ENCODE measurements around the gene SAP25. TPM values are rescaled to one million over a fixed set of nuclear protein-coding genes. Genes with fewer than 3 reads are reported as not detected.
A peak's percentile ranks its signal among the peaks of the same experiment; 100 is the strongest.

The SAP25 gene
- total and polyA plus RNA-seq, 11 donors, result 0.30 to 2.3 (median 0.65) TPM; not detected in 4

DNA sequence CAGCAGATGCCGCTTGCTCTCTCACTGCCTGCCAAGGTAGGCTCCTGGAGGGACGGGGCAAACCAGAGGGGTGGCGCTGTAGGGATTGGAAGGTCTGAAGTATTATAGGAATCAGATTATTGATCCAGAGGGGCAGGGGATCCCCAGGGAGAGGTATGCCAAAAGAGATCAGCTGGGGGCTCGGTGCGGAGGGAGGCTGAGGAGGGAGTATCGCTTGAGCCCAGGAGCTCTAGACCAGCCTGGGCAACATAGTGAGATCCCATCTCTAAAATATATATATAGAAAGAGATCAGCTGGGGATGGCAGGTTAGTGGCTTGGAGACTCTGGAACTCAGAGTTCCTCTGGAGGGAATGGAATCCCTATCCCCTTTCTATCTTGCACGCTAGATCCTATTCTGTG lies 21.5 kb upstream of the SAP25 start:
- H3K36me3 ChIP-seq, result no peaks in the 10 kb centered on the region
- 92 to 98% (median 97%) methylated on average over 7 of the region's 7 CpGs for WGBS, 4 donors
- H3K4me1 ChIP-seq, result peaks cover 0 to 11% (median 4%) of the 10 kb centered on the region in 12 donors
- no peak overlapping the region for H3K27ac ChIP-seq
- intact Hi-C loops (cut with DNase I), result no loop called here
- no peak for TF ChIP-seq POLR2A (IDR thresholded peaks at IDR 0.05)
- TF ChIP-seq, protein P1, sequence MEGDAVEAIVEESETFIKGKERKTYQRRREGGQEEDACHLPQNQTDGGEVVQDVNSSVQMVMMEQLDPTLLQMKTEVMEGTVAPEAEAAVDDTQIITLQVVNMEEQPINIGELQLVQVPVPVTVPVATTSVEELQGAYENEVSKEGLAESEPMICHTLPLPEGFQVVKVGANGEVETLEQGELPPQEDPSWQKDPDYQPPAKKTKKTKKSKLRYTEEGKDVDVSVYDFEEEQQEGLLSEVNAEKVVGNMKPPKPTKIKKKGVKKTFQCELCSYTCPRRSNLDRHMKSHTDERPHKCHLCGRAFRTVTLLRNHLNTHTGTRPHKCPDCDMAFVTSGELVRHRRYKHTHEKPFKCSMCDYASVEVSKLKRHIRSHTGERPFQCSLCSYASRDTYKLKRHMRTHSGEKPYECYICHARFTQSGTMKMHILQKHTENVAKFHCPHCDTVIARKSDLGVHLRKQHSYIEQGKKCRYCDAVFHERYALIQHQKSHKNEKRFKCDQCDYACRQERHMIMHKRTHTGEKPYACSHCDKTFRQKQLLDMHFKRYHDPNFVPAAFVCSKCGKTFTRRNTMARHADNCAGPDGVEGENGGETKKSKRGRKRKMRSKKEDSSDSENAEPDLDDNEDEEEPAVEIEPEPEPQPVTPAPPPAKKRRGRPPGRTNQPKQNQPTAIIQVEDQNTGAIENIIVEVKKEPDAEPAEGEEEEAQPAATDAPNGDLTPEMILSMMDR (IDR thresholded peaks at IDR 0.05), result no peak
- ATAC-seq (no peak), DNase-seq (no peak)
- no peaks in the 10 kb centered on the region for H3K27me3 ChIP-seq
- no peaks in the 10 kb centered on the region for H3K9me3 ChIP-seq
- no peak overlapping the region for H3K4me3 ChIP-seq

GRCh38 chr7:100591596-100591995 lies 17.9 kb upstream of the SAP25 start:
- peaks cover 0 to 27% (median 9%) of the 10 kb centered on the region in 12 donors for H3K4me1 ChIP-seq
- WGBS, 4 donors, result 93 to 97% (median 96%) methylated on average over 17 of the region's 17 CpGs
- no peak overlapping the region for H3K27ac ChIP-seq
- H3K36me3 ChIP-seq, result no peaks in the 10 kb centered on the region
- no peak overlapping the region for H3K4me3 ChIP-seq
- no peak for TF ChIP-seq POLR2A (IDR thresholded peaks at IDR 0.05)
- TF ChIP-seq, protein P1 (IDR thresholded peaks at IDR 0.05), result no peak
- ATAC-seq (no peak), DNase-seq (no peak)
- intact Hi-C loops (cut with DNase I), result no loop called here
- H3K27me3 ChIP-seq, result no peaks in the 10 kb centered on the region
- H3K9me3 ChIP-seq, result no peaks in the 10 kb centered on the region

DNA sequence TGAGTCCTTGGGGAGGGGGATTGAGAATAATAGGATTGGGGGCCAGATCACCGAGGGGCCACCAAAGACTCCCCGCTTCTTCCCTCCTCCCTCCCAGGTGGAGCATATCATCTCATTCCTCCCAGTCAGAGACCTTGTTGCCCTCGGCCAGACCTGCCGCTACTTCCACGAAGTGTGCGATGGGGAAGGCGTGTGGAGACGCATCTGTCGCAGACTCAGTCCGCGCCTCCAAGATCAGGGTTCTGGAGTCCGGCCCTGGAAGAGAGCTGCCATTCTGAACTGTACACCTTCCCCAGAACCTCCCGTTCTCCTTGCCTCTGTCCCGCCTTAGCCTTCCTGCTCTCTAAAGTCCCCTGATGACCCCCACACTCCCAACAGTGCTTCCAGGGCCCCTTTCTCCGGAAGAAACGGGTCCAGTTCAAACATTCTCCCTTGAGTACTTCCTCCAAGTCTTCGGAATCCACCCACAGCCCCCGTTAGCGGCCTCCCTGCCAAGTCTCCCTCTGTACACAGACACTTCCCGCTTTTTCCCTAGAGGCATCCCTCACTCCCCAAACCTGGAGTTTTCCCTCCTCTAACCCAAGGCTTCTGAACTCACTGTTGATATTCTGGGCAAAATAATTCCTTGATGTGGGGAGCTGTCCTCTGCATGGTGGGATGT lies 16.5 kb upstream of the SAP25 start:
- peak overlapping the region in 9 of 12 donors; percentile 15 to 54 (median 42) for H3K4me3 ChIP-seq
- intact Hi-C loops (cut with DNase I), result no loop called here
- H3K27ac ChIP-seq, result peak overlapping the region in 11 of 12 donors; percentile 23 to 80 (median 62)
- DNase-seq (peak in 4 of 5 donors; percentile 71 to 76 (median 75)), ATAC-seq (no peak)
- peaks cover under 1 to 30% (median 12%) of the 10 kb centered on the region in 12 donors for H3K4me1 ChIP-seq
- H3K36me3 ChIP-seq, result no peaks in the 10 kb centered on the region
- H3K27me3 ChIP-seq, result no peaks in the 10 kb centered on the region
- no peaks in the 10 kb centered on the region for H3K9me3 ChIP-seq
- no peak for TF ChIP-seq POLR2A (IDR thresholded peaks at IDR 0.05)
- TF ChIP-seq, protein P1 (IDR thresholded peaks at IDR 0.05), result no peak
- WGBS, 4 donors, result 33 to 51% (median 47%) methylated on average over 20 of the region's 20 CpGs

- peak overlapping the region in 11 of 12 donors; percentile 23 to 80 (median 62) for H3K27ac ChIP-seq
- no peak for ATAC-seq
- H3K27me3 ChIP-seq, result no peaks in the 10 kb centered on the region
- H3K4me1 ChIP-seq, result peaks cover 6 to 38% (median 18%) of the 10 kb centered on the region in 12 donors
- WGBS, 4 donors, result 40 to 64% (median 59%) methylated on average over 6 to 7 of the region's 7 CpGs
- H3K4me3 ChIP-seq, result peak overlapping the region in 8 of 12 donors; percentile 26 to 54 (median 44)
- peak in 1 of 5 donors; percentile 34 for DNase-seq
- H3K36me3 ChIP-seq, result no peaks in the 10 kb centered on the region
- H3K9me3 ChIP-seq, result no peaks in the 10 kb centered on the region
- intact Hi-C loops (cut with DNase I), result loop anchor here in 3 of 10 donors (5.0 to 10.0 kb wide), 2 partner anchors 85 to 103 kb away; partner anchors contain the start of genes GNB2 (in 2 of the 3) and GIGYF1 (in 1 of the 3)
- TF ChIP-seq, protein P1 (IDR thresholded peaks at IDR 0.05), result no peak
- TF ChIP-seq POLR2A (IDR thresholded peaks at IDR 0.05), result no peak
Observed at GRCh38 chr7:100589341-100589947, 15.7 kb upstream of the SAP25 start.
